GM18520 (cell line): ENCODE measurements around the gene DIP2A.

Source experiments
- ATAC-seq: cut with Tn5 transposase; IDR thresholded peaks from one replicate; pipeline ENCODE4 v1.9.1; 2021; ENCODE audit not compliant: unreplicated experiment

Gene DIP2A

DNA sequence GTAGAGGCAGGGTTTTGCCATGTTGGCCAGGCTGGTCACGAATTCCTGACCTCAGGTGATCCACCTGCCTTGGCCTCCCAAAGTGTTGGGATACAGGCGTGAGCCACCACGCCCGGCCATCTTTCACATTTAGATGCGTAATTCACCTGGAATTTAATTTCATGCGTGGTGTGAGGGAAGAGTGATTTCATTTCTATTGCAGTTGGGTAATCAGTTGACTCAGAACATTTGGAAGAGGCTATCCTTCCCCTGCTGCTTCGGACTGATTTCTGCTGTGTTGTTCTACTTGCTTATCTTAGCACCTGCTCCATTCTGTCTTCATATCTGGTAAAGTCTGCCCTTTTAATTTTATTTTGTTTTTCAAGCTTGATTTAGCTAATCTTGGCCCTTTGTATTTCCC, 19.1 kb downstream of the DIP2A start:
- ATAC-seq = no peak

DNA sequence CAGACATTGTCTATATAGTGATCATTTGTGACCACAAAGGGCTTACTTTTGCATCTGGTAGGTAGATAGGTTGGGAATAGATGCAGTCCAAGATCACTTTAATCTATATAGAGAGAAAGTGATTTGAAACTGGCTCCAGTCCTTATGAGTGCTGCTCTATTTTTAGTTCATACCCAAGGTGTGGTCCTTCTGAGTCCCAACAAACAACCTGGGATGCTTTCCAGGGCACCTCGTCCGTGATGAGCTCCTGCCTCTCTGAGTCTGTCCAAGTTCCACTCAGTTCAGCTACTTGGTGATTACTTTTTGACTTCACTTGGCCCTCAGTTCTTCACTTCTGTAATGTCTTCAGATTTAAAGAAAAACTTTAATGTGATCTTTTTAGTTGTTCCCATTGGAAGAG, 20.2 kb downstream of the DIP2A start:
- ATAC-seq = no peak

DNA sequence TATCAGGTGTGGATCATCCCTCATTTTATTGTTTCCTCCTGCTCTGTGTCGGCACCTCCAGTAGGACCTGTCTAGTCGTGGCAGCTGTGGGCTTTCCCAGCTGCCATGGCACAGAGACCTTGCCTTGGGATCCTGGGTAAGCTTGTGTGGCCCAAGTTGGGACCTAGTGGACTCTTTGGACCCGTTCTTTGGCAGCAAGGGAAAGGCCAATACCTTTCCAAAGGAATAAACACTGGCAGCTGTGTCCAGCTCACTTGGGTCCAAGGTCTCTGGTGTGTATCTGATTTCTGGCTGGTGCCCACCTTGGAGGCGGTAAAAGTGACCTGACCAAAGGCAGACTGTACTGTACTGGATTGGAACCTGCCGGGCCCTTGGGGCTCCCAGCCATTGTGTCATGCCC, 21.8 kb downstream of the DIP2A start:
- ATAC-seq = no peak

DNA sequence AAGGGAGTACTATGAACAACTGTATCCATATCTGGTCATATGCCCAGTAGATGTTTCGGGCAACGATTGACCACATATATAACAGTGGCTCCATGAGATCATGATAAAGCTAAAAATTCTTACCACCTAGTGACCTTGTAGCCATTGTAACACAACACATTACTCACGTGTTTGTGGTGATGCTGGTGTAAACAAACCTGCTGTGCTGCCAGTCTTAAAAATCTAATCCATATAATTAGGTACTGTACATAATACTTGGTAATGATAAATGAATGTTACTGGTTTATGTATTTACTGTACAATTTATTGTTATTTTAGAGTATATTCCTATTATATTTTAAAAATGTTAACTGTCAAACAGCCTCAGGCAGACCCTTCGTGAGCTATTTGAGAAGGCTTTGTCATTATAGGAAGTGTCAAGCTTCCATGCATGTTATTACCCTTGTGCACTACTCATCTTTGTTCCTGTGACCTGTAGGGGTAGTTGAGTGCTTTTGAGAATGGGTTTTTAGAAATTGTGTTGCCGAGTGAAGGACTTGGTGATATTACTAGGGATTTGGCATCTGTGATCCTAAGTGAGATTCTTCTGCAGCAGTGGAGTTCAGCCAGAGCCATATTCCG, 23.6 kb downstream of the DIP2A start:
- no peak for ATAC-seq

DNA sequence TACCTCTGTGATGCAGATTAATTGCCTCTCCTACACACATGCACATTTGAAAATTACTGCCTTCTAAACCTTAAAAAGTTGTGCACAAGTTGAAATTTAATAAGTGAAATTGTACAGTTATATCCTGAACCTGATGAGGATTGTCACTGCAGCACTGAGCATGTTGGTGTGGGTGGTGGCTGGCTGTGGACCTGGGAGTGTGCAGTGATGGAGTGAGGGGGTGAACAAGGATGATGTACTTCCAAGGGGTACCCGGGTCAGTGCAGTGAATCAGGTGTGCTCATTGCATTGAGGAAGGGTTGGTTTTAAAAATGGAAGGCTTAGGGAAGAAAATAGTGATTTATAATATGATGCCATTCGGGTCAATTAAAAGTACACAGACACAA, 24.1 kb downstream of the DIP2A start:
- ATAC-seq = no peak

DNA sequence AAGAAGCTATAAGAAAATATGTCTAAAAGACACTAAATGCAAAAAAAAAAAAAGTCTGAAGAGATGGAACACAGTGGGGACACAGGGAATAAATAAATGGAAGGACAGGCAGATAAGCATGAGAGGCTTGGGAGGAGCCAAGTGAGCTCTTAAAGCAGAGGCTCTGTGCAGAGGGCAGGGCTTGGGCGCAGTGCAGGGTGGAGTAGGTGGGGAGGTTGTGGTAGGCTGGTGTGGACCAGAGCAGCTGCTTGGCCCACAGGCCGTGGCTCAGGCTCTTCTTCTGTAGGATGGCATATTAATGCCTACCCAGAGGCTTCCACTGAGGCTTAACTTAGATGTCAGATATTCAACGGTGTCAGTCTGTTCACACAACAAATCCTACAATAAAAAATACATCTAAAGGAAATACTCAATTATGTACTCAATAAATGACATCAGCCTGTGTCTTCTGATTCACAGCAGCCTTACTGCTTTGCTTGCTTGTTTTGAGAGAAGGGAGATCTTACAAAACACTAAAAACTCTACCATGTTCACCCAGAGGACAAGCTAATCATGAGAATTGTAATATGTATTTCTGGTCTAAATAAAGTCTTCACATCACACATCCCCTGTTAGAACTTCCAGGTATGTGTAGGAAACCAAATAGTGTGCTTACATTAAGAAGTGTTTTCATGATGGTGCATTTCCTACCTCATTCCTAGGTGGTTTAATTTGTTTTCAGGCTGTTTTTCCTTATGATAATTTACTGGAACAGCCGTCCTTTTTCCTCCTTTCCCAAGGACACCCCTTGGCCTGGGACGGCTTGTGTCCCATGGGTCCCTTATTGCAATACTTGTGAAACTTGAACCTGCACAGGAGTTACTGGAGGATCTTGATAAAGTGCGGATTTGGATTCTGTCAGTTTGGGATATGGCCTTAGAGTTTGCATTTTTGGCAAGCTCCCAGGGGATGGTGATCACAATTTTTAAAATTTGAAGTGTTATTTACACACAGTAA, 24.9 kb downstream of the DIP2A start:
- ATAC-seq = no peak

DNA sequence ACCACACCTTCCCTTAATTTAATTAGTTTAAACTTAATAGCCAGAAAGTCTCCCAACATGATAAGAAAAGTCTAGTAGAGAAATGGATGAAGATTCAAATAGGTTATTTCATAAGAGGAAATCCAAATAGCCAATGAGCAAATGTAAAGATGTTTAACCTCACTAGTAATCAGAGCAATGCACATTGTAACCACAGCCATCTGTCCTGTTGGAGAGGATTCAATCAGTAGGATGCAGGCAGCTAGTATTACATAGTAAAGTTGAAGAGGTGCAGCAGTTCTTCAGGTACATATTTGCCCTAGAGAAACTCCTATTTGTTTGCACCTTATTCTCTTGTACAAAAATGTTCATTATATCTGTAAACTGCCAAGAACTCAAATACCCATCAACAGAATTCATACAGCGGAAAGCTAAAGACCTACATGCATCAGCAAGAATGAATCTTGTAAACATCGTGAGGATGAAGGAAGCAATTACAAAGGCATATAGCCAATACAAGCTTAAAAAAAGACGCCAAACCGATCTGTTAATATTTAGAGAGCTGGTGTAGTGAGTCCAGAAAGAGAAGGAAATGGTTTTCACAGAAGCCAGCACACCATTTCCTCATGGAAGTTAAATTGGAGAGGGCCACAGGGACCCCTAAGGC, 27.9 kb downstream of the DIP2A start:
- ATAC-seq = no peak

DNA sequence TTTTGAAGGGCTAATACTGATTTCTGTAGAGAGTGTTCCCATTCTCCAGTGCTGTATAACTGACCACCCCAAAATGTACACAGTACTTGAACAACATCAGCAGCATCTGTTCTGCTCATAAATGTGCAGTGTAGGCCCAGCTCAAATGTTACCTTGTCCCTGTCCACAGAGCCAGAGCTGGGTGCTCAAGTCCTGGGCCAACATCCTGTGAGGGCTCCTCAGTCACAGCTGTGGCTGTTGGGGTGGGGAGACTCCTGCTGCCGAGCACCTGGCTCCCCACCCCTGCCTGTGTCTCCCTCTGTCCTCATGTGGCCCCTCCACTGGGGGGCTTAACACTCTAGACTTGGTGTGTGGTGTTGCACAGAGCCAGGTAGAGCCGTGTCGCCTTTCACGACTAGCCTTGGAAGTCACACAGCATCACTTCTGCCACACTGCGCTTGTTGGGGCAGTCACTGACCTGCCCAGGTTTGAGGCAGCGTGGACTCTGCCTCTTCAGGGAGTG, 30.5 kb downstream of the DIP2A start:
- ATAC-seq = no peak

DNA sequence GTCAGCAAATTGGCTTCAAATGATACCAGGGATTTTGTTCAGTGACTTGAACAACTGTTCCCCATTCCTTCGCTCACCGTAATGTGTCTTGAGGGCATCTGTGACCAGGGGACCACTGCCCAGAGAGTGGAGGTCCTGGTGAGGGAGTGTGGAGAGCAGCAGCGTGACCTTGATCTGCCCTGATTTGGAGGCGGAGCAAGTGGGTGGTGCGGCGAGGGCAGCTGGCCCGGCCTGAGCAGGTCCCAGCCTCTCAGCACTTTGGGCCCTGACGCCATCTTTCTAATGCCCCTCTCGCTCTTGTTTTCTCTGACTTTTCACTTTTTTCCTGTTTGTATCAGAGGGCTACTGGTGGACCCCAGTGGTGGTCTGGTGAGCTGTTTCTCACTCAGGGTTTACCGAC, 31.1 kb downstream of the DIP2A start:
- ATAC-seq = no peak

DNA sequence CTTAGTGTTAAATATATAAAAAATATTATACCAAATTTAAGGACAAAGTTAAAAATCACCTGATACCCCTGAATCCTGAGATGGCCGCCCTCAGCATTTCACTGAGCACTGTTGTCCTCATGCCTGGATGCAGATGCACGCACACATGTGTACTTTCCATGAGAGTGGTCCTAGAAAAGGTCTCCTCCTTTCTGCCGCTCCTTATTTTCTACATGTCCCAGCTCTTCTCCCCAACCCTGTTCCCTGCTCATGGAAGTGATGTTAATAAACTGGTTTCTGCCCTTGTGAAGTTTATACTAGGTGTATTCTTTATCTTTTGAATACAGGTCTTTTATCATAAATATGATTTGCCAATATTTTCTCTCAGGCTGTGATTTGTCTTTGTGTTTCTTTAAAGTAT, 32.9 kb downstream of the DIP2A start:
- no peak for ATAC-seq

DNA sequence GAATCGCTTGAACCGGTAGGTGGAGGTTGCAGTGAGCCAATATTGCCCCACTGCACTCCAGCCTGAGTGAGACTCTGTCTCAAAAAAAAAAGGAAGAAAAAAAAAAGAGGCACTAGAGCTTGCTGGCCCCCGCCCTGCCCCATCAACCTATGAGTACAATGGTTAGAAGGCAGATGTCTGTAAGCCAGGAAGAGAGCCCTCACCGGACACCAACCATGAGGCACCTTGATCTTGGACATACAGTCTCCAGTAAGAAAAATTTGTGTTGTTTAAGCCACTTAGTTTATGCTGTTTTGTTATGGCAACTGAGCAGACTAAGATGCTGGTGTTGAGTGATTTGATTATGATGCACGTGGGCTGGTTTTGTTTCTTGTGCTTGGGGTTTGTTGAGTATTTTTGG, 34.2 kb downstream of the DIP2A start:
- ATAC-seq = no peak

DNA sequence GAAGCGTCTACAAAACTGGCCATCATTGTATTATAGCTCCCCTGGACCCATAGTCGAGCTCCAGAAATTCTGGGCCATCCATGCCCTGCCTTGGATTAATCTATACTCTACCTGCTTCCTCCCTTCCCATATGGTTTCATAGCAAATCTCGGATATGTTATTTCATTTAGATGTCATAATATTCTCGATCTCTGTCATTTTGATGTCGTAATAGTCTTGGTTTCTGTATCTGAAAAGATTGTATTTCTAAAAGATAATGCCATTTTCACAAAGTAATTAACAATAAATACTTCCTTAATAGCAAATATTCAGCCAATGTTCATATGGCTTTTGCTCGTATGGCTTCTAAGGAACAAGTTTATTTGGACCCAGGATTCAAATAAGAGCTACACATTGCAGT, 35.1 kb downstream of the DIP2A start:
- ATAC-seq = no peak

DNA sequence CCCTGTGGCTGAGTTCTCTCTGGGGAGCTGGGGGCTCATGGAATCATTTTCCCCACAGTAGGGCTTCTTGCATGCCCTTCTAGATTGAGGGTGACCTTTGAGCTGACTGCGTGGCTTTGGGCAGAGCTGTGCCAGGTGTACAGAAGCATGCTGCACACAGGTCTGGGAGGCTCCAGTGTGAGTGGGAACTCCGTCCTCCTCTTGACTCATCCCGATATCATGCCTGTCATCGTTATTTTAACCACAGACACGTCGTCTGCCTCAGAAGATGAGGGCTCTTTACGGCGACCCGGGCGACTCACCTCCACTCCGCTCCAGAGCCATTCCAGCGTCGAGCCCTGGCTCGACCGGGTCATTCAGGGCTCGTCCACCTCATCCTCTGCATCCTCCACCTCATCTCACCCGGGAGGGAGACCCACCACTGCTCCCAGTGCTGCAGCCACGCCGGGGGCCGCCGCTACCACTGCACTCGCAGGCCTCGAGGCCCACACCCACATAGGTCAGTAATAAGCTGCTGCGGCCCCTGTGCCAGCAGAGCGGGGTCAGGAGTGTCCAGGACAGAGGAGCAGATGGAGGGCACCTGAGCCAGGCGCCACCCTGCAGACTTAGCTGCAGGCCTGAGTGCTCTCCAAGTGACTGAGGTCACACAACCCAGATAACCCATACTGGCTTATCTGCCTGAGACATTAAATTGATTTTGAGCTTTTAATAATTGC, 39.8 kb downstream of the DIP2A start:
- no peak for ATAC-seq

DNA sequence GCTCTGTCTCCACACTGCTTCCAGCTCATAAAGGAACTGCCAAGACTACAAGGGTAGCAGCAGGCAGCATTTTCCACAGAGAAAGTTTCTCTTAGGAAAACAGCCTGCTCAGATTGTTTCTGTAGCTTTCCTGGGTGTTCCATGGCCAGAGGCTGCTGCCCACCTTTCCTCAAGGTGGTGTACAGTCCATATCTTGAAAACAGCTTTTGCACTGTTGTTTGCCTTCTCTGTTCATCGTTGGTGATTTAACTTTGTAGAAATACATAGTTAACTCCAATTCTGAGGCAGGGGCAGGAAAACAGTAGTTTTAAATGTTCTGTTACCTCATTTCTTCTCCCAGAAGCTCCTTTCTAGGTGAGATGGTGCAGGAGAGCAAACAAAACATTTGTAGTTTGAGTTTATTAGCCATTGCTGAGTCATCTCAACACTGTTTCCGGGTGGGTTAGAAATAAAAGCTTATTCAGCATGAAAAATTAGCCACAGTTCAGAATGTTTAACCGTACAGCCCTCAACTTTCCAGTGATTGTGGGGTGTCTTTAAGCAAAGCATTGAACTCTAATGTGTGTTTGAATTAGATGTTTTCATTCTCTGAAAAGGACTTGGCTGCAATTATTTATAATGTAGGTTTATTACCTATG, 41.7 kb downstream of the DIP2A start:
- no peak for ATAC-seq

DNA sequence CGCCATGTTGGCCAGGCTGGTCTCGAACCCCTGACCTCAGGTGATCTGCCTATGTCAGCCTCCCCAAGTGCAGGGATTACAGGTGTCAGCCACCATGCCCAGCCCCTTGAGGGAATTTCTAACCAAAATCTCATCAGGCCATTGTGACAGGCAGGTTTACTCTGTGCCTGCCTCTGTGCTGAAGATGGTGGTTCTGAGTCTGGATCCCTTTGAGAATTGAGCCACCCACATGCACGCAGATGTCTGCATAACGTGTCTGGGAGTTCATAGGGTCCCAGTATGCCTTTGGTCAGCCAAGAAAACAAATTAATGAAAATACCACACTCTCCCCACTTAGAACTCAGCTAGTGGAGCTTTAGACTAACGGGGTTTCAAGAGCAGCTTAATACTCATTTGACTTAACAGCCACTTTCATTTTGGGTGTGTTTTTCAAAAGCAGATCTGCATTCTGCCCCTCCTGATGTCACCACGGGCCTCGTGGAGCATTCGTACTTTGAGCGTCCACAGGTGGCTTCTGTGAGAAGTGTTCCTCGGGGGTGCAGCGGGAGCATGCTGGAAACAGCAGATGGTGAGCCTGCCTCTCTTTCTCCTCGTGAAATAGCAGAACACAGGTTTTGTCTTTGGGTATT, 45.3 kb downstream of the DIP2A start:
- peak; percentile 34 for ATAC-seq

DNA sequence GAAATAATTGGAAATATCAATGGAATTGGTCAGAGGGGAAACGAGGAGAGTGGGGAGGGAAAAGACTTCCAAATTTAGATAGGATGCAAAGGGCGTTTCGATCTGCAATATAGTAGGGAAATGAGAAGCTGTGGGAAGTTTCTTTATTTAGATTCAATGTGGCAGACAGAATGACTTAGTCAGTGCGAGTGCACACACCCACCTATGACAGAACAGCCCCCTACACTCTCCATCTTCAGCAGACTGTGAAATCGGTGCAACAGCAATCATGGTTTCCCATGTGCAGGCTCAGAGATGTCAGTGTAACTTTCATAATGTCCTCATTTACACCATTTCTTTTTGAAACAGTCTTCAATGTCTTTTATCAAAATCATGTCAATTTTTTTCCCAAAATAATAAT, 46.0 kb downstream of the DIP2A start:
- ATAC-seq = no peak

DNA sequence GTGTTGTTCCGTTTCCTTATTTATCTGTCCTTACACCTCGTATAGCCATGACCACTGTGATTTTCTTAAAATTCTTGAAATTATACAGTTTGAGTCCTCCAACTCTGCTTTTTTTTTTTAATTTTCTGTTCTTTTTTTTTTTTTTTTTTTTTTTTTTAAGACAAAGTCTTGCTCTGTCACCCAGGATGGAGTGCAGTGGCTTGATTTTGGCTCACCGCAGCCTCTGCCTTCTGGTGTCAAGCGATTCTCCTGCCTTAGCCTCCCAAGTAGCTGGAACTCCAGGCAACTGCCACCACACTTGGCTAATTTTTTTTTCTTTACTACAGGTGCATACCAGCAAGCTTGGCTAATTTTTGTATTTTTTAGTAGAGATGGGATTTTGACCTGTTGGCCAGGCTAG, 48.9 kb downstream of the DIP2A start:
- no peak for ATAC-seq

DNA sequence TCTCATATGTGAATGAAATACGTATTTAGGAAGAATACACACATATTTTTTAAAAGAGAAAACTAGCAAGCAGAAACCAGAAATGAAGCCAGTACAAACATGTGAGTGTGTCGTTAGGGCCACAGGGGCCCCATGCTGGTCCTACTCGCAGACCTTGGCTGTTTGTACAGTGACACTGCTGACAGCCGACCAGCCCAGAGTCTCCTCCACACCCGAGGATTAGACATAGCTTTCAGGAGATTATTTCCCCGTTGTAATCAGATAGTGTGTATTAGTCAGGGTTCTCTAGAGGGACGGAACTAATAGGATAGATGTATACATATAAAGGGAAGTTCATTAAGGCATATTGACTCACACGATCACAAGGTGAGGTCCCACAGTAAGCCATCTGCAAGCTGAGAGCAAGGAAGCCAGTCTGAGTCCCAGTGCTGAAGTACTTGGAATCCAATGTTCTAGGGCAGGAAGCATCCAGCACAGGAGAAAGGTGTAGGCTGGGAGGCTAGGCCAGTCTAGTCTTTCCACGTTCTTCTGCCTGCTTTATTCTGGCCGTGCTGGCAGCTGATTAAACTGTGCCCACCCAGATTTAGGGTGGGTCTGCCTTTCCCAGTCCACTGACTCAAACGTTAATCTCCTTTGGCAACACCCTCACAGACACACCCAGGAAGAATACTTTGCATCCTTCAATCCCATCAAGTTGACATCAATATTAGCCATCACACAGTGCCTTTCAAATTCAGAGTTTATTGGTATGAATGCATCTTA, 51.2 kb downstream of the DIP2A start:
- no peak for ATAC-seq

DNA sequence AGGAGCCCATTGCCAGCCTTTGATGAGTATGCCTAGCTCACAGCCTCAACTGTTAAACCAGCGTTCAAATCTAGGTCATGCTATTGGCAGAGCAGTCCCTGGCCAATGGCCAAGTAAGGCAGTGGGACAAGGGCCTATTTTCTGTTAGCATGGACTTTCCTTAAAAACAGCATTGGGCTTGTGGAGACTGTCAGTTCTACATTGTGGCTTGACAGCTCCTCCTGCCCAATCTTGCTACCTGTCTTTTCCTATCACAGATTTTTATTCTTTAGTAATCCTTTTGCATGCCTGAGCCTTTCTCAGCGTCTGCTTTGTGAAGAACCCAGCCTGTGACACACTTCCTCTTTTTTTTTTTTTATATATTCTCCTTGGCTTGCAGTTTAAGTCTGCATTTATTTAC, 56.4 kb downstream of the DIP2A start:
- no peak for ATAC-seq

DNA sequence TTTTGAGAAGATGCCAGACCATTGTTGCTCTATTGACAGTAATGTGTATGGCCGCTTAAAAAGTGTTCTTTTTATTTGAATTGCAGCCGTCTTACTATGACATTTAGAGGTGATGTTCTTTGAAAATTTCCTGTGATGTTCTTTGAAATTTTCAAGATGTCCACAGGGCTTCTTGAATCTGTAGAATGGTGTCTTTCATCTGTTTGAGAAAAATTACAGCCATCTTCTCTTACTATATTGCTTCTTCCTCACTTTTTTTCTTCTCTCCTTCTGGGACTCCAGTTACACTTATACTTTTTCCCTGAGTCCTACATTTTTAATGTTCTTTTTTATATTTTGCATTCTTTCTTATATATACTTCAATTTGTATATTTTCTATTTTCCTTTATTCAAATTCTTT, 57.4 kb downstream of the DIP2A start:
- ATAC-seq = no peak
